Lower lobe of right lung (tissue), 2 donors: ENCODE results near the gene EVC2. TPM values are rescaled to one million over a fixed set of nuclear protein-coding genes. Genes with fewer than 3 reads are reported as not detected.

ENCODE experiments used
- ATAC-seq, 2 donors: fragments of 200-7000 bp; cut with Tn5 transposase; one replicate each; pipeline ENCODE4 v1.9.1; 2020 to 2022; ENCODE audit warnings: mild to moderate bottlenecking in 2 of 2, moderate library complexity in 2 of 2
- DNase-seq: peaks from one replicate; pipeline ENCODE4 v3.0.0-alpha.2; 2020
- H3K27ac ChIP-seq: fragments of 200-600 bp; one replicate; pipeline ENCODE4 v1.8.0; 2022
- H3K27me3 ChIP-seq: fragments of 200-600 bp; one replicate; pipeline ENCODE4 v1.8.0; 2022; ENCODE audit warnings: low read depth
- H3K36me3 ChIP-seq: fragments of 200-600 bp; one replicate; pipeline ENCODE4 v1.8.0; 2022; ENCODE audit warnings: mild to moderate bottlenecking
- H3K4me1 ChIP-seq: fragments of 200-600 bp; one replicate; pipeline ENCODE4 v1.8.0; 2022
- H3K4me3 ChIP-seq: fragments of 200-600 bp; one replicate; pipeline ENCODE4 v1.8.0; 2022; ENCODE audit warnings: mild to moderate bottlenecking
- H3K9me3 ChIP-seq: fragments of 200-600 bp; one replicate; pipeline ENCODE4 v1.8.0; 2022
- intact Hi-C: fragments of 100-400 bp; cut with DNase I; formaldehyde crosslinking; loops from one replicate; pipeline ENCODE4 v1.11.0; 2022
- total RNA-seq: library from RNA; stranded (reverse); fragmentation: NEBNext Ultra II Directional; extraction: Animal tissue kit (Norgen Biotek cat#: 25700); gene quantifications from one replicate; pipeline ENCODE4 v1.2.1, GENCODE V29; 2021
- TF ChIP-seq, protein P1 (sequence below): fragments of 200-600 bp; IDR thresholded peaks from one replicate; pipeline ENCODE4 v1.8.0; 2022; ENCODE audit warnings: antibody characterized with exemption, mild to moderate bottlenecking
- donor health status: DM: no; HTN: yes; CAD: no; lungs with severe emphysema.

Gene EVC2
- total RNA-seq, 1 donor from 2014 or later = 4.9 TPM

DNA sequence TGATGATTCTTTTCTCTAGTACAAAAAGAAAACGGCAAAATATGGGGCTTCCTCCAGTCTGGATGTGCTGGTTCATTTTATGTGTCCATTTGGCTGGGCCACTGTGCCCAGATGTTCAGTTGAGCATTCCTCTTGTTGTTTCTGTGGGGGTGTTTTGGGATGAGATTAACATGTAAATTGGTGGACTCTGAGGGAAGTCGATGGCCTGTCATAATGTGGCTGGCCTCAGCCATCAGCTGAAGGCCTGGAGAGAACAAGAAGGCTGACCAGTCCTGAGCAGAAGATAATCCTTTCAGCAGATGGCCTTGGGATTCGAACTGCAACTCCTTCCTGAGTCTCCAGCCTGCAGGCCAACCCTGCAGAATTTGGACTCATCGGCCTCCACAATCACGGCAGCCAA is 136.7 kb downstream of the EVC2 start:
- DNase-seq = no peak
- peaks cover 28% of the 10 kb centered on the region for H3K36me3 ChIP-seq
- intact Hi-C loops = no loop called here

GRCh38 chr4:5569451-5569850 is 138.9 kb downstream of the EVC2 start:
- H3K4me1 ChIP-seq = no peaks in the 10 kb centered on the region
- no peak overlapping the region for H3K27ac ChIP-seq
- intact Hi-C loops = no loop called here
- DNase-seq (no peak), ATAC-seq (no peak)
- TF ChIP-seq, protein P1, sequence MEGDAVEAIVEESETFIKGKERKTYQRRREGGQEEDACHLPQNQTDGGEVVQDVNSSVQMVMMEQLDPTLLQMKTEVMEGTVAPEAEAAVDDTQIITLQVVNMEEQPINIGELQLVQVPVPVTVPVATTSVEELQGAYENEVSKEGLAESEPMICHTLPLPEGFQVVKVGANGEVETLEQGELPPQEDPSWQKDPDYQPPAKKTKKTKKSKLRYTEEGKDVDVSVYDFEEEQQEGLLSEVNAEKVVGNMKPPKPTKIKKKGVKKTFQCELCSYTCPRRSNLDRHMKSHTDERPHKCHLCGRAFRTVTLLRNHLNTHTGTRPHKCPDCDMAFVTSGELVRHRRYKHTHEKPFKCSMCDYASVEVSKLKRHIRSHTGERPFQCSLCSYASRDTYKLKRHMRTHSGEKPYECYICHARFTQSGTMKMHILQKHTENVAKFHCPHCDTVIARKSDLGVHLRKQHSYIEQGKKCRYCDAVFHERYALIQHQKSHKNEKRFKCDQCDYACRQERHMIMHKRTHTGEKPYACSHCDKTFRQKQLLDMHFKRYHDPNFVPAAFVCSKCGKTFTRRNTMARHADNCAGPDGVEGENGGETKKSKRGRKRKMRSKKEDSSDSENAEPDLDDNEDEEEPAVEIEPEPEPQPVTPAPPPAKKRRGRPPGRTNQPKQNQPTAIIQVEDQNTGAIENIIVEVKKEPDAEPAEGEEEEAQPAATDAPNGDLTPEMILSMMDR = no peak
- H3K36me3 ChIP-seq = peaks cover 40% of the 10 kb centered on the region
- H3K4me3 ChIP-seq = no peak overlapping the region
- H3K9me3 ChIP-seq = no peaks in the 10 kb centered on the region
- no peaks in the 10 kb centered on the region for H3K27me3 ChIP-seq

More for the DNA sequence above, 136.7 kb downstream of the EVC2 start:
- ATAC-seq = no peak
- no peak overlapping the region for H3K4me3 ChIP-seq
- no peaks in the 10 kb centered on the region for H3K9me3 ChIP-seq
- no peaks in the 10 kb centered on the region for H3K4me1 ChIP-seq
- H3K27me3 ChIP-seq = no peaks in the 10 kb centered on the region
- TF ChIP-seq, protein P1 = no peak
- H3K27ac ChIP-seq = no peak overlapping the region

- H3K9me3 ChIP-seq = no peaks in the 10 kb centered on the region
- TF ChIP-seq, protein P1 = no peak
- H3K4me3 ChIP-seq = no peak overlapping the region
- intact Hi-C loops = no loop called here
- DNase-seq (no peak), ATAC-seq (no peak)
- H3K27ac ChIP-seq = no peak overlapping the region
- H3K27me3 ChIP-seq = no peaks in the 10 kb centered on the region
- H3K36me3 ChIP-seq = peaks cover 38% of the 10 kb centered on the region
- no peaks in the 10 kb centered on the region for H3K4me1 ChIP-seq
These were observed 139.4 kb downstream of the EVC2 start for GRCh38 chr4:5568931-5569330.

DNA sequence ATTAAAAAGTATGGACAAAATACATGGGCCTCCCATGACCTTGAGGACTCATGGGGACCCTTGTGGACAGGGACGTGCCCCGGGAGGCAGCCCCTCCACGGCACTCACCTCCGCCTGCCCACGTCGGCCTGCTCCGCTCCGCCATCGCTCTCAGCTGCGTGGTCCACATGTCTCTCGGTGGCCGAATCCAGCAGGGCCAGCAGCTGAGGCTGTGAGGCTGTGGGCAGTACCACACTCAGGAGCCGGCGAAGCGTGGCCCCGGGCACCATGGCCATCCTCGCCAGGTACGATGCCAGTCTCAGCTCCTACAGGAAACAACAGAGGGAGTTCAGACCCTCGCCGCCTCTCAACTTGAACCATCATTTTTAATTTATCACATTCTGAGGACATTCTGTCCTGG is 140.0 kb downstream of the EVC2 start:
- Histone ChIP-seq H3K4me1 (no peaks in the 10 kb centered on the region), H3K36me3 (peaks cover 35% of the 10 kb centered on the region), H3K27ac (no peak overlapping the region), H3K27me3 (no peaks in the 10 kb centered on the region), H3K9me3 (no peaks in the 10 kb centered on the region), H3K4me3 (no peak overlapping the region)
- TF ChIP-seq, protein P1 = no peak
- intact Hi-C loops = no loop called here
- DNase-seq (no peak), ATAC-seq (no peak)

DNA sequence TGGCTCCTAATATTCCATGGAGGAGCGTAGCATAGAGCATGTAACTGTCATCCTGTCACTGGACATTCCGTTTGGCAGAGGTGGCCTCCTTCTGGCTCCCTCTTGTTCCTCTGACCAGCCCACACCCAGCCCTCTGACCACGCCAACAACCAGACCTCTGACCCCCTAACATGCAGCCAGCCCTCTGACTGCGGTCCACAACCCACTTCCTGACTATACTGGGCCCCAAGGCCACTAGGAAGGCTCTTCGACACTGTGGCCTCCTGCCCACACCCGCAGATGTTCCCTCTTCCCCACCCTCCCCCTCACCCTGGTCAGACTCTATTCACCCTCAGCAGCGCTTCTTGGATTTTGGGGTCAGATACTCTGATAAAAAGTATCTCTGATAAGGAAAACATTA is 141.4 kb downstream of the EVC2 start:
- no peaks in the 10 kb centered on the region for H3K9me3 ChIP-seq
- H3K27ac ChIP-seq = no peak overlapping the region
- TF ChIP-seq, protein P1 = no peak
- intact Hi-C loops = no loop called here
- no peak for ATAC-seq
- H3K27me3 ChIP-seq = no peaks in the 10 kb centered on the region
- H3K36me3 ChIP-seq = peaks cover 37% of the 10 kb centered on the region
- H3K4me3 ChIP-seq = no peak overlapping the region
- no peaks in the 10 kb centered on the region for H3K4me1 ChIP-seq
- DNase-seq = no peak

- no peaks in the 10 kb centered on the region for H3K4me1 ChIP-seq
- H3K27me3 ChIP-seq = no peaks in the 10 kb centered on the region
- TF ChIP-seq, protein P1 = no peak
- no peak for ATAC-seq
- no peak overlapping the region for H3K4me3 ChIP-seq
- no peaks in the 10 kb centered on the region for H3K9me3 ChIP-seq
- no peak for DNase-seq
- peaks cover 40% of the 10 kb centered on the region for H3K36me3 ChIP-seq
- no peak overlapping the region for H3K27ac ChIP-seq
- intact Hi-C loops = no loop called here
These were observed 141.8 kb downstream of the EVC2 start for GRCh38 chr4:5566526-5566925.
